Esophagus muscularis mucosa (tissue), 4 donors: ENCODE data around the gene MCF2L. TPM values are rescaled to one million over a fixed set of nuclear protein-coding genes. Genes with fewer than 3 reads are reported as not detected.

ENCODE experiments used
- DNase-seq: peaks from one replicate; pipeline ENCODE4 v3.0.0-alpha.2; 2017; ENCODE audit errors: extremely low spot score
- H3K27ac ChIP-seq, 4 donors: fragments of 200-600 bp; sonication (generic); replicated peaks in 1 of 4; 1 replicate in 3 of 4; 2 replicates in 1 of 4; pipeline ENCODE4 v1.5.1; 2016 to 2019; ENCODE audit warnings: mild to moderate bottlenecking in 1 of 4
- H3K27me3 ChIP-seq, 4 donors: fragments of 200-600 bp; sonication (generic); one replicate each; pipeline versions ENCODE4 v1.5.1 to v1.6.0; 2016 to 2019
- H3K36me3 ChIP-seq, 4 donors: fragments of 200-600 bp; sonication (generic); one replicate each; pipeline ENCODE4 v1.5.1; 2016 to 2019
- H3K4me1 ChIP-seq, 4 donors: fragments of 200-600 bp; sonication (generic); one replicate each; pipeline ENCODE4 v1.5.1; 2016 to 2019
- H3K4me3 ChIP-seq, 4 donors: fragments of 200-600 bp; sonication (generic); 1 replicate in 2 of 4; 2 replicates in 2 of 4; pipeline ENCODE4 v1.5.1; 2016 to 2019; ENCODE audit warnings: mild to moderate bottlenecking in 4 of 4, moderate library complexity in 1 of 4
- H3K9me3 ChIP-seq, 4 donors: fragments of 200-600 bp; sonication (generic); 1 replicate in 3 of 4; 2 replicates in 1 of 4; pipeline ENCODE4 v1.5.1; 2016 to 2019
- CTCF ChIP-seq, 3 experiments: fragments of 200-600 bp in 2 of 3; fragments of 450-650 bp in 1 of 3; sonication (generic) in 2 of 3; IDR thresholded peaks; one replicate each; pipeline ENCODE4 v1.5.1; 2017 to 2019; ENCODE audit warnings: antibody characterized with exemption in 3 of 3, mild to moderate bottlenecking in 2 of 3, moderate library complexity in 1 of 3
- EP300 ChIP-seq: sonication (generic); formaldehyde crosslinking; IDR thresholded peaks from one replicate; pipeline ENCODE4 v1.6.1; 2017; ENCODE audit warnings: antibody characterized with exemption
- POLR2A ChIP-seq: fragments of 450-650 bp; IDR thresholded peaks from one replicate; pipeline ENCODE4 v1.6.1; 2017; ENCODE audit warnings: antibody characterized with exemption, moderate library complexity, mild to moderate bottlenecking, low read depth
- POLR2AphosphoS5 ChIP-seq, 2 donors: sonication (generic); formaldehyde crosslinking; IDR thresholded peaks; one replicate each; pipeline ENCODE4 v1.6.1; 2017; ENCODE audit warnings: antibody characterized with exemption in 2 of 2
- WGBS: methylation state at CpG from one replicate; pipeline ENCODE4 v1.1.5; 2018; 5-methylcytosine and 5-hydroxymethylcytosine counted together
- intact Hi-C: fragments of 100-400 bp; cut with DNase I; formaldehyde crosslinking; loops from one replicate; pipeline ENCODE4 v1.15.1; 2023
- total RNA-seq, 4 donors: library from RNA; depleted of rRNA; stranded (reverse); fragments of >200 nt; gene quantifications; one replicate each; pipeline versions ENCODE4 v1.1.0 to v1.2.1, GENCODE V29; 2016

The MCF2L gene
- total RNA-seq, 4 donors from 2014 or later: 14.5 to 38.6 (median 26.7) TPM

DNA sequence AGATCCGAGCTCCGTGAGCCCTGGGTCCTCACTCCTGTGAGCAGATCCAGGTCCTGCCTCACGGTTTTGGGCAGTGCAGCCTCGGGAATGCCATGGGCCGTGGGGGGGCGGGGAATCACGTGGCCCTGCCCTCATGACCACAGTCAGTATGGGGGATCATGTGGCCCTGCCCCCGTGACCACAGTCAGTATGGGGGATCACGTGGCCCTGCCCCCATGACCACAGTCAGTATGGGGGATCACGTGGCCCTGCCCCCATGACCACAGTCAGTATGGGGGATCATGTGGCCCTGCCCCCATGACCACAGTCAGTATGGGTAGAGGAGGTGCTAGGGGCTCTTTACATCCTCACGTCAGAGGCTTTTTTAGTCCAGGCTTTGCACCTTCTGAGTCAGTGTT lies 72.3 kb downstream of the MCF2L start:
- Histone ChIP-seq H3K36me3 (peaks cover 0 to 33% (median 2%) of the 10 kb centered on the region in 4 donors), H3K27me3 (peaks cover 0 to 28% (median 0%) of the 10 kb centered on the region in 4 donors), H3K4me1 (no peaks in the 10 kb centered on the region), H3K4me3 (no peak overlapping the region), H3K27ac (no peak overlapping the region), H3K9me3 (no peaks in the 10 kb centered on the region)
- intact Hi-C loops: no loop called here
- no peak for DNase-seq
- TF ChIP-seq EP300 (no peak), POLR2A (no peak), CTCF (IDR thresholded peaks at IDR 0.05) (no peak), POLR2AphosphoS5 (IDR thresholded peaks at IDR 0.05) (no peak)
- WGBS: 100% methylated on average over 1 of the region's 11 CpGs

GRCh38 chr13:113041896-113042295 lies 72.9 kb downstream of the MCF2L start:
- Histone ChIP-seq H3K27ac (no peak overlapping the region), H3K27me3 (peaks cover 0 to 34% (median 0%) of the 10 kb centered on the region in 4 donors), H3K4me1 (no peaks in the 10 kb centered on the region), H3K36me3 (peaks cover 0 to 38% (median 4%) of the 10 kb centered on the region in 4 donors), H3K4me3 (no peak overlapping the region), H3K9me3 (no peaks in the 10 kb centered on the region)
- no peak for DNase-seq
- TF ChIP-seq POLR2AphosphoS5 (IDR thresholded peaks at IDR 0.05) (no peak), CTCF (IDR thresholded peaks at IDR 0.05) (no peak), POLR2A (no peak), EP300 (no peak)
- intact Hi-C loops: no loop called here
- 78% methylated on average over 13 of the region's 15 CpGs for WGBS

GRCh38 chr13:113042456-113042855 lies 73.4 kb downstream of the MCF2L start:
- Histone ChIP-seq H3K4me3 (no peak overlapping the region), H3K36me3 (peaks cover 0 to 38% (median 4%) of the 10 kb centered on the region in 4 donors), H3K9me3 (no peaks in the 10 kb centered on the region), H3K27ac (no peak overlapping the region), H3K4me1 (no peaks in the 10 kb centered on the region), H3K27me3 (peaks cover 0 to 36% (median 0%) of the 10 kb centered on the region in 4 donors)
- intact Hi-C loops: no loop called here
- no peak for TF ChIP-seq POLR2A
- no peak for TF ChIP-seq CTCF (IDR thresholded peaks at IDR 0.05)
- no peak for TF ChIP-seq POLR2AphosphoS5 (IDR thresholded peaks at IDR 0.05)
- TF ChIP-seq EP300: no peak
- 88% methylated on average over 15 of the region's 20 CpGs for WGBS
- no peak for DNase-seq

- Histone ChIP-seq H3K36me3 (peaks cover 0 to 44% (median 4%) of the 10 kb centered on the region in 4 donors), H3K4me1 (no peaks in the 10 kb centered on the region), H3K27ac (no peak overlapping the region), H3K27me3 (peaks cover 0 to 40% (median 0%) of the 10 kb centered on the region in 4 donors), H3K4me3 (no peak overlapping the region), H3K9me3 (no peaks in the 10 kb centered on the region)
- intact Hi-C loops: no loop called here
- TF ChIP-seq EP300 (no peak), POLR2A (no peak), CTCF (IDR thresholded peaks at IDR 0.05) (no peak), POLR2AphosphoS5 (IDR thresholded peaks at IDR 0.05) (no peak)
- 83% methylated on average over 20 of the region's 20 CpGs for WGBS
- DNase-seq: no peak
Observed at GRCh38 chr13:113043001-113043630, 74.1 kb downstream of the MCF2L start.
